A673 (cell line): ENCODE measurements around the gene LCN6. TPM values are rescaled to one million over a fixed set of nuclear protein-coding genes. Genes with fewer than 3 reads are reported as not detected.

Experiments used
- BruUV-seq: library from RNA; stranded (reverse); fragments of 400-500 nt; replicated peaks from 2 replicates; lab custom pipeline; 2021; lab: Mats Ljungman, UMichigan
- CTCF ChIA-PET: fragments of 300-600 bp; sonication (Branson Sonifier 250); formaldehyde crosslinking; loops from one replicate; lab custom pipeline; 2022; ENCODE audit warnings: antibody characterized with exemption; lab: Charles Lee
- POLR2A ChIA-PET: fragments of 300-600 bp; sonication (Branson Sonifier 250); formaldehyde crosslinking; loops from one replicate; lab custom pipeline; 2022; ENCODE audit warnings: antibody characterized with exemption; ENCODE audit not compliant: low non-redundant PET; lab: Charles Lee
- DNase-seq: peaks from one replicate; pipeline ENCODE4 v3.0.0-alpha.2; 2015; ENCODE audit warnings: low spot score
- H3K27ac ChIP-seq: fragments of 200-600 bp; sonication (generic); 2 replicates; pipeline ENCODE4 v1.5.1; 2016; ENCODE audit warnings: mixed run types, low read depth, mild to moderate bottlenecking, mixed read lengths, antibody characterized with exemption, low read length; ENCODE audit not compliant: poor library complexity, severe bottlenecking
- H3K27me3 ChIP-seq: fragments of 200-600 bp; sonication (generic); replicated peaks from 2 replicates; pipeline ENCODE4 v1.6.1; 2017; ENCODE audit warnings: mixed run types, low read depth, mild to moderate bottlenecking, mixed read lengths, antibody characterized with exemption, low read length; ENCODE audit not compliant: insufficient read depth, poor library complexity
- H3K36me3 ChIP-seq: fragments of 200-600 bp; sonication (generic); 2 replicates; pipeline ENCODE4 v1.6.1; 2016; ENCODE audit warnings: mixed run types, mild to moderate bottlenecking, mixed read lengths, antibody characterized with exemption, low read length; ENCODE audit not compliant: insufficient read depth, poor library complexity, severe bottlenecking
- H3K4me1 ChIP-seq: fragments of 200-600 bp; sonication (generic); 2 replicates; pipeline ENCODE4 v1.6.1; 2017; ENCODE audit warnings: mixed run types, mild to moderate bottlenecking, mixed read lengths, antibody characterized with exemption, low read length; ENCODE audit not compliant: insufficient read depth, poor library complexity, severe bottlenecking
- H3K4me3 ChIP-seq: fragments of 200-600 bp; sonication (generic); 2 replicates; pipeline ENCODE4 v1.5.1; 2016; ENCODE audit warnings: low read depth, mixed run types, mild to moderate bottlenecking, mixed read lengths, low read length; ENCODE audit not compliant: poor library complexity, severe bottlenecking
- H3K9me3 ChIP-seq: fragments of 200-600 bp; sonication (generic); 2 replicates; pipeline ENCODE4 v1.6.1; 2016; ENCODE audit warnings: mixed run types, low read depth, mild to moderate bottlenecking, mixed read lengths, antibody characterized with exemption, low read length; ENCODE audit not compliant: poor library complexity, severe bottlenecking
- CTCF ChIP-seq: fragments of 300-800, 200-600 bp; sonication (generic); conservative IDR thresholded peaks from 2 replicates; pipeline ENCODE4 v1.5.1; 2017; ENCODE audit warnings: low read depth, mild to moderate bottlenecking, antibody characterized with exemption, low read length, moderate library complexity, mixed read lengths
- EZH2 ChIP-seq: fragments of 200-600 bp; sonication (generic); IDR thresholded peaks from 2 replicates; pipeline ENCODE4 v1.6.1; 2017; ENCODE audit warnings: borderline replicate concordance, low read depth, mild to moderate bottlenecking, mixed read lengths, antibody characterized with exemption, low read length; ENCODE audit not compliant: poor library complexity, severe bottlenecking
- intact Hi-C: fragments of 100-400 bp; cut with micrococcal nuclease; formaldehyde crosslinking; loops from one replicate; pipeline ENCODE4 v1.10.0; 2022; ENCODE audit not compliant: unreplicated experiment
- total RNA-seq: library from RNA; stranded (reverse); gene quantifications from 2 replicates; pipeline ENCODE4 v1.2.3, GENCODE V29; 2021

The LCN6 gene
- total RNA-seq, 1 experiment from 2014 or later = not detected

GRCh38 chr9:136698635-136699246 lies 49.6 kb downstream of the LCN6 start:
- Histone ChIP-seq H3K9me3 (no peaks in the 10 kb centered on the region), H3K27ac (no peak overlapping the region), H3K4me1 (peaks cover 7% of the 10 kb centered on the region), H3K36me3 (no peaks in the 10 kb centered on the region), H3K27me3 (no peaks in the 10 kb centered on the region), H3K4me3 (no peak overlapping the region)
- ChIA-PET CTCF (no interaction called here), POLR2A (no interaction called here)
- TF ChIP-seq CTCF (no peak), EZH2 (no peak)
- no peak for DNase-seq
- no TSS peak for BruUV-seq
- intact Hi-C loops = no loop called here

GRCh38 chr9:136697821-136698526 lies 50.4 kb downstream of the LCN6 start:
- Histone ChIP-seq H3K27ac (no peak overlapping the region), H3K4me1 (peaks cover 7% of the 10 kb centered on the region), H3K4me3 (no peak overlapping the region), H3K9me3 (no peaks in the 10 kb centered on the region), H3K27me3 (no peaks in the 10 kb centered on the region), H3K36me3 (no peaks in the 10 kb centered on the region)
- DNase-seq = no peak
- TF ChIP-seq EZH2 (no peak), CTCF (no peak)
- intact Hi-C loops = no loop called here
- ChIA-PET CTCF (no interaction called here), POLR2A (interaction anchor here (0.7 kb wide), 1 partner anchor 477 kb away, joined by 3 read pairs; no protein-coding TSS in a partner anchor)
- BruUV-seq = no TSS peak

GRCh38 chr9:136697146-136697820 lies 51.0 kb downstream of the LCN6 start:
- Histone ChIP-seq H3K9me3 (no peaks in the 10 kb centered on the region), H3K27ac (no peak overlapping the region), H3K27me3 (no peaks in the 10 kb centered on the region), H3K4me3 (no peak overlapping the region), H3K36me3 (no peaks in the 10 kb centered on the region), H3K4me1 (peaks cover 7% of the 10 kb centered on the region)
- no TSS peak for BruUV-seq
- DNase-seq = no peak
- intact Hi-C loops = no loop called here
- no peak for TF ChIP-seq EZH2
- no peak for TF ChIP-seq CTCF
- ChIA-PET POLR2A (interaction anchor here (0.7 kb wide), 1 partner anchor 478 kb away, joined by 3 read pairs; no protein-coding TSS in a partner anchor), CTCF (no interaction called here)
